ENCODE measurements around the gene OR51B5.

GRCh38 chr11:5339771-5340322 lies 3.5 kb downstream of the OR51B5 start:
- TF ChIP-seq CTCF (IDR thresholded peaks at IDR 0.05; ENCODE audit: poor library complexity, severe bottlenecking) (no peak), POLR2AphosphoS5 (IDR thresholded peaks at IDR 0.05) (no peak), EP300 (conservative IDR thresholded peaks at IDR 0.05; ENCODE audit: poor library complexity, severe bottlenecking) (no peak)

All from neural cell (in vitro differentiated cells).